ENCODE results near the gene GLT8D2.

GLT8D2 gene

DNA sequence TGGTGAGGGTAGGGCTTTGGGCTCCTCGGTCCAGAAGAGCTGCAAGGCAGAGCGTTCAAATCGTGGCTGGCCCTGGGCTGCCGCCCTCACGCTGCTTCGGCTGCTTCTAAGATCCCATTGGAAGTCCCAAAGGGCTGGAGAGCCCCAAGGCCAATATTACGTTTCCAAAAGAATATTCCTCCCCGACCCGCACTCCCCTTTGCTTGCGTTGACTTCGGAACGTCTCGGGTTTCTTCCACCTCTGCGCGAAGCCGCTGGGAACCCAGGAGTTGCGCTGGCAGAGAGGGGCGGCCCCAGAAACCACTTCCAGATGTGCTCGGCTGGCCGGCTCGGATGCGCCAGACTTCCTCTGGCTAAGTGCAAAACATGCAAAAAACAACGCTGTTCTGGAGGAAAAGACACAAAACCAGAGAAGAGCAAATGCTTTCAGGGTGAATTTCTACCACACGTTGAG is at the start of gene GLT8D2:
Gene GLT8D2, minus strand, starts transcription at position 285 of the 454 bp plus-strand sequence. CDS start 30,539 bp downstream, outside the sequence.
- peak; percentile 70 for DNase-seq

DNA sequence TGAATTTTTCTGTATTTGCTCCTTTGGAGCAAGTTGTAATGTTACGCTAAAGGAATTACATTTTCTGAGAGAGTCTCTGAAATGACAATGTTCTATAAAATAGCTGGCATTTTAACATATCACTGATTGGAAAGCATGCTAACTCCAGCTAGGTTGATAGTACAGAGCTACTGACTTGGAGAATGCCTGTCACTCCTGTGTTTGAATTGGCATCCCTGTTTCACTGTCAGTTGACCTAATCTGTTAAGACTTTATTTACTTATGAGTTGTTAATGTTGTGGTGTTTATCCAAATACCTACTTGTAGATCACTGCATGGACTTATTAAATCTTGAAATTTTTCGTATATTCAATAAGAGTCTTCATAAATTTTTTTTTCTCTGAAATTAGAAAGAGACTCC is 48.0 kb upstream of the GLT8D2 start:
- DNase-seq, result no peak

DNA sequence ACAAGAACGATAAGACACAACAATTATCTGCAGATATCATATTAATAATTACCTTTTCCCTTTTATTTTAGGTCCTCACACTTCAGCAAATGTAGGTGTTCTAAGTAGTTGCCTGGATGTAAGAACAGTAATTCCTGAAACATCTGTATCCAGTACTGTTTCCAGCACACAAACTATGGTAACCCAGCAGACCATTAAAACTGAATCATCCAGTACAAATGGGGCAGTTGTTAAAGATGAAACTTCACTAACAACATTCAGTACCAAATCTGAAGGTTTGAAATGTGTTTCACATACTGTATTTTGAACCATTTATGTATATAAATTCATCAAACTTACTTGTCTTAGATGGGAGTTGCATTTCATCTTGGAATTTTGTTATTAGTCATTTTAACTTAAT is 45.3 kb upstream of the GLT8D2 start:
- DNase-seq, result no peak

GRCh38 chr12:104094284-104094683 is 44.3 kb upstream of the GLT8D2 start:
- DNase-seq, result no peak

DNA sequence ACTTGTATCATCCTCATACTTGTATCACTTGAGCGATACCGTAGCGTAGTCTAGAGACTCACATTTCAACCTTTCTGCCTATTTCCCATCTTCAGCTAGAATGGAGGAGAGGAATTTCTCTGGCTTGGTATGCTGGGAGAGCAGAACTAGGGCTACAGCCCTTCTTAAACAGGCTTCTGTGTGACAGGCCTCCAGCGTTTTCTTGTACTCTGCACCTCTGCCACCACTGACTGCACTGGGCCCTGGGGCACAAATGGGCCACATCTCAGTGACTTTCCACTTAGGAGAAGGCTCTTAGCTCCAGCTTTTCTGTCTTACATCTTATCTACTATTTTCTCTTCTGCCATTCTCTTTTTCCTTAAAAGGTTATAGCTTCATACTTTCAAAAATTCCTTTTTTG is 41.1 kb upstream of the GLT8D2 start:
- DNase-seq, result no peak

GRCh38 chr12:104090685-104091084 is 40.7 kb upstream of the GLT8D2 start:
- DNase-seq, result no peak

GRCh38 chr12:104083769-104084475 is 33.9 kb upstream of the GLT8D2 start:
- no peak for DNase-seq

DNA sequence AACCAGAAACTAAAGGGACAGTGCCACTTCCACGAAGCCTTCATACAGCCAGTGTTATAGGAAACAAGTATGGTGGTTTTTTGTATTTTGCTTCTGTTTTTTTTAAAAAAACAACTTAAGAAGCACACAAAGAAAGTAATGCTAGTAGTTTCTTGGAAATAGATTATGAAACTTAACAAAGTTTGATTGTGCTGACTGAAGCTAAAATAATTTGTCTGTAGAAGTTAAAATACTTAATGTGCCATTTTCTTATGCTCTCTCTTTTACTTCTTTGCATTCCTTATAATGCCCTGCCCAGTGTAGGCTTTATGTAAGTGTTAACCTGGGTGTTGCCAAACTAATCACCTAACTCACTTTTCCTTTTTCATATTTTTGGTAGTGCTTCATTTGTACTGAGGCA is 30.8 kb upstream of the GLT8D2 start:
- no peak for DNase-seq

DNA sequence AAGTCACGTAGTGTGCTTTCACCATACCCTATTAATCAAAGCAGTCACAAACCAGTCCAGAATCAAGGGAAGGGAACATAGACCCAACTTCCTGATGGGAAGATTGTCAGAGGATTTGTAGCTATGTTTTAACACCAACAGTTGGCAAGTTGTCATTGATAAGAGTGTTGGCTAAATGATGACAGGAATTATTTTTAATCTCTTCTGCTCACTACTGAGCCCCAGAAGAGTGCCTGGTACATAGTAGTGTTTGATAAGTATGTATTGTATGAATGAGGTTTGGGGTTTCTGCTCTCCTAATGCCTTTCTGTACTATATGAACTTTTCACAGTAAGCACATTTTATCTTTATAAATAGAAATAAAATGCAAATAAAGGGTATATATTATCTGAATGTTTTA is 29.0 kb upstream of the GLT8D2 start:
- no peak for DNase-seq

DNA sequence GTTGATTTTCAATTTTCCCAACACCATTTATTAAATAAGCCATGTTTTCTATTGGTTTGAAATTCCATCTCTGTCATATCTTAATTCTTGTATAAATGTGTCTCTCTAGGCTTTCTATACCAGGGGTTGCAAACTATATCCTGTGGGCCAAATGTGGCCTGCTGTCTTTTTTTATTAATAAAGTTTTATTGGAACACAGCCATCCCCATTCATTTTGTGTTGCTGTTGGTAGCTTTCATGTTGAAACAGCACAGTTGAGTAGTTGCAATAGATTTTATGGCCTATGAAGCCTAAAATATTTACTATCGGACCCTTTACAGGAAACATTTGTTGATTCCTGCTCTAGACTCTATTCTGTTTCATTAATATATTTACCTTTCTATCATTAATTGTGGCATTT is 23.7 kb upstream of the GLT8D2 start:
- DNase-seq, result no peak

GRCh38 chr12:104072099-104072498 is 22.1 kb upstream of the GLT8D2 start:
- DNase-seq, result no peak

DNA sequence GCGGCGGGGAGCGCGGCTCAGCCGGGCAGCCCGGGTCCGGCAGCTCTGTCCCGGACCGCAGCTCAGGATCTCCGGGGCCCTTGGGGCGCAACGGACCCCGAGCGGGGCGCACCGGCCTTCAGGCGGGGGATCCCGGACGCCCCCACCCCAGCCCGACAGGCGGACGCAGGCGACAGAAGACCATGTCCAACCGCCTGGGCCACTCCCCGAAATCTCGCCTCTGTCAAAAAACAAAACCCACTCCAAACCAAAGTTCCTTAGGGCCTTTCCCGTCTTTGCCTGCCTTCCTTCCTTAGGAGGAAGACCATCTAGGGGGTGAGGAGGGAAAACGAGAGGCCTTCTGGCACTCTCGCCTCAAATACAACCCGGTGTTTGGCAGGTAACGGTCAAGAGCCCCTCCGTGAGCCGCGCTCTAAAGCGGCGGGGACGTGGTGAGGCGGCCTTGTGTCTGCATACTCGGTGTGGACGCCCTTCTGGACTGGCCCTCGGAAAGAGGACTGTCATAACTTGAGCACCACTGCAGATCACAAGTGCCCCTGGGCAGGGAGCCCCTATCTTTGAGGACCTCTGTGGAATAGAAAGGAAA is 14.9 kb upstream of the GLT8D2 start:
- DNase-seq, result no peak

DNA sequence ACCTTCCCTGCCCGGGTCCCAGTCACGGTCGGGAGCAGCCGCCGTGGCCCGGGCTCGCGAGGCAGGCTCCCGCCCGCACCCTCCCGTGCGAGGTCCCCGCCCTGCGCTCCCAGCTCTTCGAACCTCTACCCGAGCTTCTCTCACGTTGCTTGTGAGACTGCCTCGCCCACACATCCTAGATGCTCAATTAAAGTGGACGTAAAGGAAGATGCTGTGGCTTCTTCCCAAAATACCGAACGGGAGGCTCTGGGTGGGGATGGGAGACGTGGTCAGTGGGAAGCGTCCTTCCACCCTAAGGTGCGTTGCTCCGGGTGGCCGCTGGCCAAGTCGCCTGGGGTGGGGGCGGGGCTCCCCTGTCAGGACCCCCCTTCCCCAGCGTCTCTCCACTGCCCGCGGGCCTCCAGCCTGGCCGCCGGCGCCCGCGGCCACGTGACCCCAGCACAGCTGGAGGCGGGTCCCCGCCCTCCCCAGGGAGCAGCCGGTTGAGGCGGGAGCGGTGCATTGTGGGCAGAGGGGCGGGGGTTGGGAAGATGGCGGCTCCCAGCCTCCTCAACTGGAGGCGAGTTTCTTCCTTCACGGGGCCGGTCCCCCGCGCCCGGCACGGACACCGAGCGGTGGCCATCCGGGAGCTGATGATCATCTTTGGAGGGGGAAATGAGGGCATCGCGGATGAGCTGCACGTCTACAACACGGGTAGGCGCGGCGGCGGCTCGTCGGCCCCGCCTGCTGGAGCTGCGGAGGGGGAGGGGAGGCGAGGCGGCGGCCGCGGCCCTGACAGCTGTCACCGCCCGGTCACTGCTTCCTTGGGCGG is 14.2 kb upstream of the GLT8D2 start, which contains the start of gene HCFC2:
Gene HCFC2, plus strand, starts transcription at position 501 of the 811 bp plus-strand sequence. Its CDS starts 30 bp downstream, at position 531.
- peak; percentile 80 for DNase-seq

- no peak for DNase-seq
Measured at GRCh38 chr12:104063712-104064030, 13.7 kb upstream of the GLT8D2 start.

- DNase-seq, result no peak
Measured at GRCh38 chr12:104060791-104061190, 10.8 kb upstream of the GLT8D2 start.

GRCh38 chr12:104059963-104060362 is 10.0 kb upstream of the GLT8D2 start:
- DNase-seq, result no peak

- no peak for DNase-seq
Measured at GRCh38 chr12:104058802-104059201, 8.8 kb upstream of the GLT8D2 start.

DNA sequence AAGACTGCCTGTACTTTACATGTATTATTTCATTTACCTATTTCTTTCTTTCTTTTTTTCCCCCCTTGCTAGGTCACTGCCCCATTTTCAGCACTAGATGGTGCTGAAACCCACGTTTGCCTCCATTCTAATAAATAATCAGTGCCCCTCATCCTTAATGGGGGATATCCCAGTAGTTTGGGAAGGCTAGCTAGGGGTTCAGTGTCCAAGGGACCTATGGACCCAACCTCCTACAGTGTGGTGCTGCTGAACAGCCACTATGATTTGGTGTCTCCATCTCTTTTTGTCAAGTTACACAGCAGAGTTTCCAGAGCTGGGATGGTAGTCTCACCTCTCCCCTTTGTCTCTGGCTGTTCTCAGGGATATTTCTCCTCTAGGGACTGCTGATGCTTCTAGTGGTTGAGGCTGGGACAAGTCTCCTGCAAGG is 7.8 kb upstream of the GLT8D2 start:
- DNase-seq, result peak; percentile 6

- no peak for DNase-seq
Measured at GRCh38 chr12:104056419-104056972, 6.5 kb upstream of the GLT8D2 start.

DNA sequence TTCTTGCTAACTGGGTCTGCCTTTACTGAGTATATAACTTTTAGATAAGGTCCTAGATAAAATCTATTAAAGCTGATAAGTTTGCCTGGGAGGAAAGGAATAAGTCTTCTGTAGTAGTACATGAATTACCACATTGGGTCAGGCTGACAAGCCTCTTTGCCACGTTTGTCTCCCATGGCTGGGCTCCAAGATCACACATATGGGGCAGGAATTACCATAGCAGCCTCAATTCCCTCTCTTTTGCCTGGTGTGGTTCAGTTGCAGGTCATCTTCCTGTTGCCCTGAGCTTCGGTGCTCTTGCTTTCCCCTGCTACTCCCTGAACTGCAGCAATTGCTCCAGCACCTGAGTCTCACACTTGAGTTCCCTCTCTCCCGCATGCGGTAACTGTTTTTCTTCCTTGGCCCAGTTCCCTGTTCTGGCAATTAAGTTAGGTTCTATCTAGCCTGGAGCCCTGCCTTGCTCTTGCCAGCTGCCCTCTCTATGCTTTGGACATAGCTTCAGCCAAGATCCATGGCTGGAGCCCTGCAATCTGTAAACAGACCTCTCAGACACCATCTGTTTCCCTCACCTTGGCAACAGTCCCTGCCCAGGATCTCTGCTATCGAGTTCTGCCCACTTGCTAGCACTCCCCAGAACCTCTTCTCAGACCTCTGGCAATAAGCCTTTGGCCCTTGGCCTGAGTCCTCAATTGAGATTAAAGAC is 5.8 kb upstream of the GLT8D2 start:
- no peak for DNase-seq

- DNase-seq, result no peak
Measured at GRCh38 chr12:104054681-104055346, 4.8 kb upstream of the GLT8D2 start.

DNA sequence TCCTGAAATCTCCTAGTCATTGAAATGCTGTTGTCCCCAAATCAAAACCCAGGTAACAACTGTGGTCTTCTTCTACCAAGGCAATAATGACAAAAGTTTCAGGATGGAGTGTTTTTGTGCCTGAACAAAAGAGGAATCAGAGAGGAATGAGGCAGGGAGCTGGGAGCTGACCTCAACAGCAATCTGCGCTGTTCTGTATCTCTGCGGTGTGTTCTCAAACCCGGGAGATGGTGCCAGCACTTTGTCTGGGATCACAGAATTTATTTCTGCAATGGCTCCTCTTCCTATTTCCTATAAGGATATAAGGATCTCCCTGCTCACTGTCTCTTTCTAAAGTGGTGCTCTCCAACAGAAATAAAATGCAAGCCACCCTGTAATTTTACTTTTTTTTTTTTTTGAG is 449 bp upstream of the GLT8D2 start:
- DNase-seq, result no peak
